ENCODE measurements around the gene PLCD3.

DNA sequence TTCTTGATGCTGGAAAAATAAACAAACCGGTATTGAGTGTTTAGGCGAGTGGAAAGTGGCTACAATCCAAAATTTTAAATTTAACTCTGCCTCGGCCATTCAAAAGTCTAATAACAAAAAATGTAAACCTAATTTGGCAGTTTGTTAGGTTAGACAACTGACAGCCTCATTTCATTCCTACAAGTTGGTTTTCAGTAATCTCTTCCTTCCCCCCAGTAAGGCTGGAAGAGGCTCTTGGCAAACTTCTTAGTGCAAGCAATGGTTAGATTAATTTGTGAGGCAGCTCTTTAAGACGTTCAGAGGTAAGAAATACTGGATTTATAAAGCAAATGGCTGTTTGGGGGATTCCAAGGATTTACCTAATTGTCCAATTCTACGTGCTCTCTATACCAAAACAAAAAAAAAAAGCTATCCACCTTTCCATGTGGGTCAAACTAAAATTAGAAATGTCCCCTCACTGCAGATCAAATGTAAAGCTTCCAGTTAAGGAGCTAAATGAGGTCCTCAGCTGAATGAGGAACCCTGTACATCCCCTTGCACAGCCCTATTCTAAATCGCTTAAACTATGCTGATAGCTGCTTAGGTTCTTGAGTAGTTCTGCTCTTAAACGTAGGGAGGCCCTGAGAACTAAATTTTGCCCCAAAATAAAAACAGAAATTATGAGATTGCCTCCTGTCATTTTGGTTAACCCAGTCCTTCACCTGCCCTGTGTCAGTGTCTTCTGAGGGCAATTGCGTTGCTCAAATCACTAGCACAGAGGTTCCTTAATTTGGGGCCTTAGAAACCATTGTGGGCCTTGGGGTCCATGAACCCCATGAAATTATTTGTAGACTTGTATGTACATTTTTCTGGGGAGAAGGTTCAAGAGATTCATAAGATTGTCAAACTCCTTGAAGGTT is 18.8 kb upstream of the PLCD3 start:
- TF ChIP-seq CEBPB (IDR thresholded peaks at IDR 0.05; ENCODE audit: borderline replicate concordance in 1 of 2, low read depth in 2 of 2, low read length in 2 of 2) (no peak), SMAD1 (IDR thresholded peaks at IDR 0.05; ENCODE audit: low read depth, partially characterized antibody) (no peak), EZH2 (IDR thresholded peaks at IDR 0.05; ENCODE audit: borderline replicate concordance, control insufficient read depth, low read depth, low read length) (no peak), NFYB (IDR thresholded peaks at IDR 0.05; ENCODE audit: insufficient read depth, low read depth, low read length) (no peak)
- TF ChIP-seq, protein P1, sequence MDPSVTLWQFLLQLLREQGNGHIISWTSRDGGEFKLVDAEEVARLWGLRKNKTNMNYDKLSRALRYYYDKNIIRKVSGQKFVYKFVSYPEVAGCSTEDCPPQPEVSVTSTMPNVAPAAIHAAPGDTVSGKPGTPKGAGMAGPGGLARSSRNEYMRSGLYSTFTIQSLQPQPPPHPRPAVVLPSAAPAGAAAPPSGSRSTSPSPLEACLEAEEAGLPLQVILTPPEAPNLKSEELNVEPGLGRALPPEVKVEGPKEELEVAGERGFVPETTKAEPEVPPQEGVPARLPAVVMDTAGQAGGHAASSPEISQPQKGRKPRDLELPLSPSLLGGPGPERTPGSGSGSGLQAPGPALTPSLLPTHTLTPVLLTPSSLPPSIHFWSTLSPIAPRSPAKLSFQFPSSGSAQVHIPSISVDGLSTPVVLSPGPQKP (IDR thresholded peaks at IDR 0.05; ENCODE audit: low read depth, low read length) = no peak
- TF ChIP-seq, protein P2, sequence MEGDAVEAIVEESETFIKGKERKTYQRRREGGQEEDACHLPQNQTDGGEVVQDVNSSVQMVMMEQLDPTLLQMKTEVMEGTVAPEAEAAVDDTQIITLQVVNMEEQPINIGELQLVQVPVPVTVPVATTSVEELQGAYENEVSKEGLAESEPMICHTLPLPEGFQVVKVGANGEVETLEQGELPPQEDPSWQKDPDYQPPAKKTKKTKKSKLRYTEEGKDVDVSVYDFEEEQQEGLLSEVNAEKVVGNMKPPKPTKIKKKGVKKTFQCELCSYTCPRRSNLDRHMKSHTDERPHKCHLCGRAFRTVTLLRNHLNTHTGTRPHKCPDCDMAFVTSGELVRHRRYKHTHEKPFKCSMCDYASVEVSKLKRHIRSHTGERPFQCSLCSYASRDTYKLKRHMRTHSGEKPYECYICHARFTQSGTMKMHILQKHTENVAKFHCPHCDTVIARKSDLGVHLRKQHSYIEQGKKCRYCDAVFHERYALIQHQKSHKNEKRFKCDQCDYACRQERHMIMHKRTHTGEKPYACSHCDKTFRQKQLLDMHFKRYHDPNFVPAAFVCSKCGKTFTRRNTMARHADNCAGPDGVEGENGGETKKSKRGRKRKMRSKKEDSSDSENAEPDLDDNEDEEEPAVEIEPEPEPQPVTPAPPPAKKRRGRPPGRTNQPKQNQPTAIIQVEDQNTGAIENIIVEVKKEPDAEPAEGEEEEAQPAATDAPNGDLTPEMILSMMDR (IDR thresholded peaks at IDR 0.05 in 2 of 3, conservative IDR thresholded peaks at IDR 0.05 in 1 of 3; ENCODE audit: control insufficient read depth in 2 of 3, extremely low read depth in 1 of 3, insufficient read depth in 1 of 3, low read depth in 3 of 3, low read length in 3 of 3) = no peak
